WTC11 (cell line): ENCODE measurements around the gene CDC23. TPM values are rescaled to one million over a fixed set of nuclear protein-coding genes. Genes with fewer than 3 reads are reported as not detected.
"Not testable (repeated sequence)": the region's sequence is repeated elsewhere in the genome, so short reads cannot be mapped to it uniquely, and the experiment has no call there.

ENCODE experiments used
- ATAC-seq: fragments of 200-7000 bp; cut with Tn5 transposase; 2 replicates; pipeline ENCODE4 v1.10.0; 2021; ENCODE audit warnings: mild to moderate bottlenecking, moderate library complexity
- CTCF ChIA-PET: fragments of 300-600 bp; sonication (Branson Sonifier 250); formaldehyde crosslinking; loops from one replicate; lab custom pipeline; 2021; ENCODE audit warnings: antibody characterized with exemption; lab: Charles Lee
- POLR2A ChIA-PET: fragments of 350-600 bp; sonication (Branson Sonifier 250); formaldehyde crosslinking; loops from one replicate; lab custom pipeline; 2021; ENCODE audit warnings: antibody characterized with exemption; lab: Charles Lee
- DNase-seq: peaks from one replicate; pipeline ENCODE4 v3.0.0; 2021; ENCODE audit warnings: low spot score
- H3K27ac Mint-ChIP-seq: 2 replicates; pipeline ENCODE4 v1.8.0; 2021; ENCODE audit warnings: mixed read lengths
- H3K27me3 Mint-ChIP-seq: 2 replicates; pipeline ENCODE4 v1.8.0; 2021; ENCODE audit warnings: low read depth, mild to moderate bottlenecking, moderate library complexity, mixed read lengths
- H3K36me3 Mint-ChIP-seq: 2 replicates; pipeline ENCODE4 v1.8.0; 2021; ENCODE audit warnings: mixed read lengths
- H3K4me1 Mint-ChIP-seq: 2 replicates; pipeline ENCODE4 v1.8.0; 2022; ENCODE audit warnings: mixed read lengths
- H3K4me3 Mint-ChIP-seq: 2 replicates; pipeline ENCODE4 v1.8.0; 2021; ENCODE audit warnings: mild to moderate bottlenecking, moderate library complexity, mixed read lengths
- H3K9me3 Mint-ChIP-seq: 2 replicates; pipeline ENCODE4 v1.8.0; 2021; ENCODE audit warnings: mixed read lengths
- CREM ChIP-seq: sonication (generic); formaldehyde crosslinking; IDR thresholded peaks from 2 replicates; pipeline ENCODE4 v1.8.1; 2022; ENCODE audit warnings: mild to moderate bottlenecking, missing genetic modification reagents, moderate library complexity
- E2F4 ChIP-seq: sonication (generic); formaldehyde crosslinking; IDR thresholded peaks from 2 replicates; pipeline ENCODE4 v1.8.1; 2022; ENCODE audit warnings: low read depth, mild to moderate bottlenecking, moderate library complexity, missing genetic modification reagents, borderline replicate concordance
- HMGXB4 ChIP-seq: sonication (generic); formaldehyde crosslinking; IDR thresholded peaks from 2 replicates; pipeline ENCODE4 v1.8.1; 2023; ENCODE audit warnings: mild to moderate bottlenecking, moderate library complexity, missing genetic modification reagents
- NR3C1 ChIP-seq: sonication (generic); formaldehyde crosslinking; conservative IDR thresholded peaks from 2 replicates; pipeline ENCODE4 v1.8.1; 2023; ENCODE audit warnings: low read depth, mild to moderate bottlenecking, missing genetic modification reagents
- TCF7 ChIP-seq: sonication (generic); formaldehyde crosslinking; IDR thresholded peaks from 2 replicates; pipeline ENCODE4 v1.8.0; 2022; ENCODE audit warnings: mild to moderate bottlenecking, low read depth, missing genetic modification reagents, moderate library complexity
- USF2 ChIP-seq: sonication (generic); formaldehyde crosslinking; IDR thresholded peaks from 2 replicates; pipeline ENCODE4 v1.8.1; 2023; ENCODE audit warnings: mild to moderate bottlenecking, missing genetic modification reagents, moderate library complexity
- ZNF232 ChIP-seq: sonication (generic); formaldehyde crosslinking; IDR thresholded peaks from 2 replicates; pipeline ENCODE4 v1.8.0; 2022; ENCODE audit warnings: mild to moderate bottlenecking, missing genetic modification reagents
- ZNF423 ChIP-seq: fragments of 250-450 bp; sonication (Bioruptor Pico); IDR thresholded peaks from 2 replicates; pipeline ENCODE4 v2.1.2; 2022; ENCODE audit warnings: mild to moderate bottlenecking, moderate library complexity
- ZNF512 ChIP-seq: sonication (generic); formaldehyde crosslinking; IDR thresholded peaks from 2 replicates; pipeline ENCODE4 v1.8.1; 2022; ENCODE audit warnings: missing genetic modification reagents, borderline replicate concordance
- ZNF532 ChIP-seq: fragments of 250-450 bp; sonication (Bioruptor Pico); IDR thresholded peaks from 2 replicates; pipeline ENCODE4 v1.9.0; 2021; ENCODE audit warnings: mild to moderate bottlenecking, borderline replicate concordance
- total RNA-seq: library from RNA; stranded (reverse); gene quantifications from 3 replicates; pipeline ENCODE4 v1.2.3, GENCODE V29; 2021

Gene CDC23
- total RNA-seq, 1 experiment from 2014 or later, result 43.8 TPM

GRCh38 chr5:138157626-138158025 lies 55.5 kb downstream of the CDC23 start (continued):
- TF ChIP-seq USF2 (CRISPR knock-in tag) (no peak), ZNF532 (CRISPR knock-in tag) (no peak), ZNF232 (CRISPR knock-in tag) (no peak), ZNF512 (CRISPR knock-in tag) (no peak), HMGXB4 (CRISPR knock-in tag) (no peak), NR3C1 (CRISPR knock-in tag) (no peak), ZNF423 (CRISPR knock-in tag) (no peak)

- peaks cover 46% of the 10 kb centered on the region for H3K36me3 Mint-ChIP-seq
- H3K4me3 Mint-ChIP-seq, POLR2A ChIA-PET, H3K4me1 Mint-ChIP-seq, ATAC-seq, H3K27ac Mint-ChIP-seq, H3K27me3 Mint-ChIP-seq, DNase-seq, H3K9me3 Mint-ChIP-seq: not testable (repeated sequence)
- CTCF ChIA-PET, result interaction anchor here (1.2 to 1.3 kb wide), 2 partner anchors 74 to 78 kb away, joined by 4 read pairs; no protein-coding TSS in a partner anchor
Measured at GRCh38 chr5:138155977-138156376, 57.1 kb downstream of the CDC23 start.

- CTCF ChIA-PET, result interaction anchor here (1.0 to 1.1 kb wide), 2 partner anchors 16 to 61 kb away, joined by 3 to 5 read pairs; no protein-coding TSS in a partner anchor
- TF ChIP-seq CREM (CRISPR knock-in tag), result no peak
- TF ChIP-seq E2F4 (CRISPR knock-in tag), result no peak
- TF ChIP-seq ZNF532 (CRISPR knock-in tag), result no peak
- TF ChIP-seq TCF7 (CRISPR knock-in tag), result no peak
- TF ChIP-seq, all 79 proteins: peak for 0
- no peak overlapping the region for H3K27ac Mint-ChIP-seq
- POLR2A ChIA-PET, result no interaction called here
- H3K4me3 Mint-ChIP-seq, result no peak overlapping the region
- 0 out of 2 replicates have a peak, but pooled peaks cover 2% of the 10 kb centered on the region for H3K4me1 Mint-ChIP-seq
- peak; percentile 92 for ATAC-seq
- no peaks in the 10 kb centered on the region for H3K9me3 Mint-ChIP-seq
- no peak for DNase-seq
- no peaks in the 10 kb centered on the region for H3K36me3 Mint-ChIP-seq
- H3K27me3 Mint-ChIP-seq, result no peaks in the 10 kb centered on the region
Measured at GRCh38 chr5:138149530-138149929, 63.6 kb downstream of the CDC23 start.
